HepG2 (cell line): ENCODE measurements around the gene GRIN2D. TPM values are rescaled to one million over a fixed set of nuclear protein-coding genes. Genes with fewer than 3 reads are reported as not detected.

ENCODE experiments used
- AGO2 ChIP-seq: fragments of 200-400 bp; formaldehyde crosslinking; optimal IDR thresholded peaks from 2 replicates; pipeline ENCODE3; 2017; ENCODE audit warnings: mild to moderate bottlenecking, low read depth, low read length, moderate library complexity
- ATF7-NPFF ChIP-seq: sonication (generic); formaldehyde crosslinking; IDR thresholded peaks from 2 replicates; pipeline ENCODE4 v1.8.1; 2023; ENCODE audit warnings: mild to moderate bottlenecking, low read depth, missing genetic modification reagents, moderate library complexity
- CCDC6 ChIP-seq: sonication (generic); formaldehyde crosslinking; IDR thresholded peaks from 2 replicates; pipeline ENCODE4 v1.8.1; 2022; ENCODE audit warnings: mild to moderate bottlenecking, missing genetic modification reagents, moderate library complexity
- CREB1 ChIP-seq, 2 experiments: fragments of 450-650 bp in 1 of 2; IDR thresholded peaks; 2 replicates each; pipeline ENCODE4 v1.6.1; 2016 to 2017; ENCODE audit warnings: control low read depth in 1 of 2, mild to moderate bottlenecking in 1 of 2, missing compliant biosample characterization in 1 of 2, missing genetic modification characterization in 1 of 2
- KLF9 ChIP-seq: IDR thresholded peaks from 2 replicates; pipeline ENCODE4 v1.6.1; 2016; ENCODE audit warnings: low read depth
- MAF1 ChIP-seq: sonication (generic); formaldehyde crosslinking; IDR thresholded peaks from 2 replicates; pipeline ENCODE4 v1.5.0; 2020; ENCODE audit warnings: missing genetic modification reagents, borderline replicate concordance
- MAFK ChIP-seq, 2 experiments: IDR thresholded peaks in 1 of 2; conservative IDR thresholded peaks in 1 of 2; 2 replicates each; pipeline ENCODE4 v1.6.1; 2011; ENCODE audit warnings: improper control_type of control experiment in 2 of 2, low read length in 2 of 2
- MTF1 ChIP-seq: sonication (generic); formaldehyde crosslinking; IDR thresholded peaks from 2 replicates; pipeline ENCODE4 v1.5.0; 2020; ENCODE audit warnings: missing genetic modification reagents
- NONO ChIP-seq, 2 experiments: fragments of 450-650 bp in 1 of 2; sonication (generic) in 1 of 2; formaldehyde crosslinking in 1 of 2; IDR thresholded peaks in 1 of 2; conservative IDR thresholded peaks in 1 of 2; 2 replicates each; pipeline versions ENCODE4 v1.6.1 to v1.8.0; 2017 to 2022; ENCODE audit warnings: mild to moderate bottlenecking in 1 of 2, missing genetic modification reagents in 1 of 2, moderate library complexity in 1 of 2
- POLR2AphosphoS2 ChIP-seq: IDR thresholded peaks from 2 replicates; pipeline ENCODE4 v1.6.1; 2011; ENCODE audit warnings: low read depth, low read length, improper control_type of control experiment
- RNF2 ChIP-seq: fragments of 450-650 bp; conservative IDR thresholded peaks from 2 replicates; pipeline ENCODE4 v1.6.1; 2016; ENCODE audit warnings: low read depth
- SOX13 ChIP-seq, 3 experiments: fragments of 450-650 bp in 1 of 3; sonication (generic) in 1 of 3; formaldehyde crosslinking in 1 of 3; IDR thresholded peaks in 2 of 3; conservative IDR thresholded peaks in 1 of 3; 2 replicates each; pipeline versions ENCODE4 v1.5.0 to v1.6.1; 2016 to 2020; ENCODE audit warnings: antibody characterized with exemption in 1 of 3, mild to moderate bottlenecking in 1 of 3, missing compliant biosample characterization in 1 of 3, missing genetic modification reagents in 1 of 3, moderate library complexity in 1 of 3
- SP140L ChIP-seq: sonication (generic); formaldehyde crosslinking; IDR thresholded peaks from 2 replicates; pipeline ENCODE4 v1.4.0; 2020; ENCODE audit warnings: missing genetic modification reagents, borderline replicate concordance
- ZFP36L2 ChIP-seq: sonication (generic); formaldehyde crosslinking; IDR thresholded peaks from 2 replicates; pipeline ENCODE4 v1.4.0; 2020; ENCODE audit warnings: missing genetic modification reagents
- ZFY ChIP-seq: sonication (generic); formaldehyde crosslinking; IDR thresholded peaks from 2 replicates; pipeline ENCODE4 v1.4.0; 2020; ENCODE audit warnings: missing genetic modification reagents
- ZNF558 ChIP-seq: sonication (generic); formaldehyde crosslinking; IDR thresholded peaks from 2 replicates; pipeline ENCODE4 v1.9.0; 2022; ENCODE audit warnings: mild to moderate bottlenecking, missing genetic modification reagents, borderline replicate concordance
- ZNF589 ChIP-seq: sonication (generic); formaldehyde crosslinking; conservative IDR thresholded peaks from 2 replicates; pipeline ENCODE4 v1.8.0; 2022; ENCODE audit warnings: mild to moderate bottlenecking, moderate library complexity, missing genetic modification reagents
- ZNF644 ChIP-seq: IDR thresholded peaks from 2 replicates; pipeline ENCODE4 v1.6.1; 2016; ENCODE audit warnings: low read depth
- ZNF75D ChIP-seq: sonication (generic); formaldehyde crosslinking; IDR thresholded peaks from 2 replicates; pipeline ENCODE4 v1.8.1; 2023; ENCODE audit warnings: missing genetic modification reagents, mild to moderate bottlenecking, borderline replicate concordance
- ZNF772 ChIP-seq: sonication (generic); formaldehyde crosslinking; IDR thresholded peaks from 2 replicates; pipeline ENCODE4 v1.5.0; 2020; ENCODE audit warnings: mild to moderate bottlenecking, missing genetic modification reagents
- ZNF781 ChIP-seq: sonication (generic); formaldehyde crosslinking; IDR thresholded peaks from 2 replicates; pipeline ENCODE4 v1.5.1; 2020; ENCODE audit warnings: borderline replicate concordance, mild to moderate bottlenecking, missing genetic modification reagents; ENCODE audit errors: not compliant biosample characterization
- ZNF816 ChIP-seq: sonication (generic); formaldehyde crosslinking; IDR thresholded peaks from 2 replicates; pipeline ENCODE4 v1.8.0; 2022; ENCODE audit warnings: missing genetic modification reagents, mild to moderate bottlenecking, borderline replicate concordance
- ZSCAN29 ChIP-seq: sonication (generic); formaldehyde crosslinking; conservative IDR thresholded peaks from 2 replicates; pipeline ENCODE4 v1.4.0; 2020; ENCODE audit warnings: mild to moderate bottlenecking, missing genetic modification reagents
- polyA plus RNA-seq, 8 experiments: library from polyadenylated mRNA; depleted of rRNA in 3 of 8; stranded (reverse) in 7 of 8; unstranded in 1 of 8; fragments of >200 nt; fragmentation: Illumina TruSeq in 4 of 8; extraction: Trizol in 4 of 8; gene quantifications; 2 replicates each; pipeline versions ENCODE4 v1.2.1 to v1.2.3, GENCODE V29; 2011 to 2016; ENCODE audit warnings: low read depth in 4 of 8, missing spikeins in 1 of 8, mixed read lengths in 1 of 8; ENCODE audit not compliant: insufficient read depth in 1 of 8
- total RNA-seq, 5 experiments: library from RNA; depleted of rRNA; stranded (reverse); fragments of >200 nt; fragmentation: Illumina TruSeq; extraction: Trizol; gene quantifications; 2 replicates each; pipeline ENCODE4 v1.2.3, GENCODE V29; 2016; ENCODE audit warnings: low read depth in 1 of 5
- TF ChIP-seq, protein P1 (sequence below): sonication (generic); formaldehyde crosslinking; IDR thresholded peaks from 2 replicates; pipeline ENCODE4 v1.5.0; 2020; ENCODE audit warnings: missing genetic modification reagents
- TF ChIP-seq, protein P2 (sequence below): sonication (generic); formaldehyde crosslinking; IDR thresholded peaks from 2 replicates; pipeline ENCODE4 v1.5.0; 2020; ENCODE audit warnings: missing genetic modification reagents

The GRIN2D gene
- total and polyA plus RNA-seq, 2 of the 13 experiments (the other 11 are each of a cell fraction or from before 2014, with no cell fraction given) = 0.02 to 0.13 TPM

DNA sequence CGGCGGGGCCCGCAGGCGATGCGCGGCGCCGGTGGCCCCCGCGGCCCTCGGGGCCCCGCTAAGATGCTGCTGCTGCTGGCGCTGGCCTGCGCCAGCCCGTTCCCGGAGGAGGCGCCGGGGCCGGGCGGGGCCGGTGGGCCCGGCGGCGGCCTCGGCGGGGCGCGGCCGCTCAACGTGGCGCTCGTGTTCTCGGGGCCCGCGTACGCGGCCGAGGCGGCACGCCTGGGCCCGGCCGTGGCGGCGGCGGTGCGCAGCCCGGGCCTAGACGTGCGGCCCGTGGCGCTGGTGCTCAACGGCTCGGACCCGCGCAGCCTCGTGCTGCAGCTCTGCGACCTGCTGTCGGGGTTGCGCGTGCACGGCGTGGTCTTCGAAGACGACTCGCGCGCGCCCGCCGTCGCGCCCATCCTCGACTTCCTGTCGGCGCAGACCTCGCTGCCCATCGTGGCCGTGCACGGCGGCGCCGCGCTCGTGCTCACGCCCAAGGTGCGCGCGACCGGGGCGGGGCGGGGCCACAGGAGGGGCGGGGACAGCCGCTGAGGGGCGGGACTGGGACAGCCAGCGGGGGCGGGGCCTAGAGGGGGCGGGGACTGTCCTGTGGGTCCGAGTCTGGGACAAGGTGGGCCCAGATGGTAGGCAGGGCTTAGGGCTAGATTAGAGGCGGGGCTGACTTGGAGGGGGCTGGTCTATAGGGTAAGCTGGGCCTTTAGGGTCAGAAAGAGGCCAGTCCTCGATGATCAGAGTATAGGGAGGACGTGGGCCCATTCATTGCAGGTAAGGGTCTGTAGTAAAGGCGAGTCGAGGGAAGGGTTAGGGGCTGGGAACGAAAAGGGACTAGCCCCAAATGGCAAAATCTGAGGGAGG lies 5.1 kb downstream of the GRIN2D start (continued):
- TF ChIP-seq CREB1 (IDR thresholded peaks at IDR 0.05) = no peak
- no peak for TF ChIP-seq CREB1 (CRISPR knock-in tag; IDR thresholded peaks at IDR 0.05)
- TF ChIP-seq ZNF781 (CRISPR knock-in tag) = no peak
- TF ChIP-seq ZFP36L2 (CRISPR knock-in tag) = no peak
- TF ChIP-seq SP140L (CRISPR knock-in tag) = no peak
- TF ChIP-seq ZNF816 = no peak
- TF ChIP-seq AGO2 = no peak
- no peak for TF ChIP-seq MAF1
- 0 out of 2 replicates have a peak, but pooled peaks have one; percentile 13 for TF ChIP-seq CCDC6 (CRISPR knock-in tag)
- peak; percentile 50; the same call in 1 of the 2 replicates for TF ChIP-seq RNF2
- no peak for TF ChIP-seq MAFK (conservative IDR thresholded peaks at IDR 0.05 in 1 of 2, IDR thresholded peaks at IDR 0.05 in 1 of 2; ENCODE audit: low read length in 2 of 2)
- no peak for TF ChIP-seq ZNF75D
- TF ChIP-seq ATF7-NPFF = no peak
- no peak for TF ChIP-seq KLF9
- TF ChIP-seq, protein P1, sequence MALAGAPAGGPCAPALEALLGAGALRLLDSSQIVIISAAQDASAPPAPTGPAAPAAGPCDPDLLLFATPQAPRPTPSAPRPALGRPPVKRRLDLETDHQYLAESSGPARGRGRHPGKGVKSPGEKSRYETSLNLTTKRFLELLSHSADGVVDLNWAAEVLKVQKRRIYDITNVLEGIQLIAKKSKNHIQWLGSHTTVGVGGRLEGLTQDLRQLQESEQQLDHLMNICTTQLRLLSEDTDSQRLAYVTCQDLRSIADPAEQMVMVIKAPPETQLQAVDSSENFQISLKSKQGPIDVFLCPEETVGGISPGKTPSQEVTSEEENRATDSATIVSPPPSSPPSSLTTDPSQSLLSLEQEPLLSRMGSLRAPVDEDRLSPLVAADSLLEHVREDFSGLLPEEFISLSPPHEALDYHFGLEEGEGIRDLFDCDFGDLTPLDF (CRISPR knock-in tag) = no peak
- TF ChIP-seq MTF1 (CRISPR knock-in tag) = no peak
- TF ChIP-seq ZNF589 = no peak
- TF ChIP-seq, protein P2, sequence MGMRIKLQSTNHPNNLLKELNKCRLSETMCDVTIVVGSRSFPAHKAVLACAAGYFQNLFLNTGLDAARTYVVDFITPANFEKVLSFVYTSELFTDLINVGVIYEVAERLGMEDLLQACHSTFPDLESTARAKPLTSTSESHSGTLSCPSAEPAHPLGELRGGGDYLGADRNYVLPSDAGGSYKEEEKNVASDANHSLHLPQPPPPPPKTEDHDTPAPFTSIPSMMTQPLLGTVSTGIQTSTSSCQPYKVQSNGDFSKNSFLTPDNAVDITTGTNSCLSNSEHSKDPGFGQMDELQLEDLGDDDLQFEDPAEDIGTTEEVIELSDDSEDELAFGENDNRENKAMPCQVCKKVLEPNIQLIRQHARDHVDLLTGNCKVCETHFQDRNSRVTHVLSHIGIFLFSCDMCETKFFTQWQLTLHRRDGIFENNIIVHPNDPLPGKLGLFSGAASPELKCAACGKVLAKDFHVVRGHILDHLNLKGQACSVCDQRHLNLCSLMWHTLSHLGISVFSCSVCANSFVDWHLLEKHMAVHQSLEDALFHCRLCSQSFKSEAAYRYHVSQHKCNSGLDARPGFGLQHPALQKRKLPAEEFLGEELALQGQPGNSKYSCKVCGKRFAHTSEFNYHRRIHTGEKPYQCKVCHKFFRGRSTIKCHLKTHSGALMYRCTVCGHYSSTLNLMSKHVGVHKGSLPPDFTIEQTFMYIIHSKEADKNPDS (CRISPR knock-in tag) = no peak
- TF ChIP-seq SOX13 (IDR thresholded peaks at IDR 0.05) = no peak
- TF ChIP-seq SOX13 (CRISPR knock-in tag; conservative IDR thresholded peaks at IDR 0.05 in 1 of 2, IDR thresholded peaks at IDR 0.05 in 1 of 2) = no peak
- no peak for TF ChIP-seq POLR2AphosphoS2
- no peak for TF ChIP-seq ZNF558 (CRISPR knock-in tag)
- TF ChIP-seq NONO (IDR thresholded peaks at IDR 0.05) = no peak
- no peak for TF ChIP-seq NONO (CRISPR knock-in tag; conservative IDR thresholded peaks at IDR 0.05)
- TF ChIP-seq ZSCAN29 (CRISPR knock-in tag) = no peak
- peak; percentile 79 for TF ChIP-seq ZFY (CRISPR knock-in tag)
- TF ChIP-seq ZNF644 (CRISPR knock-in tag) = no peak
- TF ChIP-seq ZNF772 (CRISPR knock-in tag) = no peak
